ENCODE data around the gene ASIC3. TPM values are rescaled to one million over a fixed set of nuclear protein-coding genes. Genes with fewer than 3 reads are reported as not detected.

ASIC3 gene
- total and polyA plus RNA-seq, 10 donors = 1.1 to 5.0 (median 2.8) TPM

GRCh38 chr7:151053096-151053495 is 4.8 kb downstream of the ASIC3 start:
- no peak for DNase-seq
- 37 to 54% (median 45%) methylated on average over 4 of the region's 4 CpGs for WGBS, 5 donors

DNA sequence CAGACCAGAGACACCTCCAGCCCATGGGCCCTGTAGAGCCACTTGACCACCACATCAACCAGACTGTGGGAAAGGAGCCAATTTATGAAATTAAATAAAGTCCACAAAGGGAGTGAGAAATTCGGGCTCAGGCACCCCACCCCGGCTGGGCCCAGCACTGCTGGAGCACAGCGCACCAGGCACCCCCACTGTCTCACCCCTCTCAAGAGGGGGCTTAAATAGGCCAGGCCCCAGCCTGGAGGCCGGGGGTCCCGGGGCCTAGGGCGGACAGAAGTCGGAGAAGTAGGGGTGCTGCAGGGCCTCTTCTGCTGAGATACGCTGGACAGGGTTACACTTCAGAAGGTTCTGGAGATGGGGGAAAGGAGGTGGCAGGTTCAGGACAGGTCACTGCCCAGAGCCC is 5.4 kb downstream of the ASIC3 start:
- no peak for TF ChIP-seq POLR2AphosphoS5 (IDR thresholded peaks at IDR 0.05)
- TF ChIP-seq CTCF (IDR thresholded peaks at IDR 0.05 in 8 of 11, conservative IDR thresholded peaks at IDR 0.05 in 3 of 11) = no peak
- no peak for TF ChIP-seq POLR2A (IDR thresholded peaks at IDR 0.05)
- peaks cover 0 to 32% (median 0%) of the 10 kb centered on the region in 6 donors for H3K36me3 ChIP-seq
- intact Hi-C loops (cut with DNase I; ENCODE audit: low total_unique reads) = no loop called here
- DNase-seq = no peak
- 87 to 95% (median 94%) methylated on average over 7 to 8 of the region's 8 CpGs for WGBS, 5 donors
- no peaks in the 10 kb centered on the region for H3K9me3 ChIP-seq
- H3K4me3 ChIP-seq = no peak overlapping the region
- peaks cover 0 to 34% (median 13%) of the 10 kb centered on the region in 7 donors for H3K27me3 ChIP-seq (replicated peaks in 1 of 7)
- H3K4me1 ChIP-seq = peaks cover 3 to 59% (median 37%) of the 10 kb centered on the region in 6 donors
- H3K27ac ChIP-seq = peak overlapping the region in 2 of 8 donors; percentile 9 to 37

More at GRCh38 chr7:151053096-151053495, 4.8 kb downstream of the ASIC3 start:
- TF ChIP-seq POLR2AphosphoS5 (IDR thresholded peaks at IDR 0.05) (no peak), POLR2A (IDR thresholded peaks at IDR 0.05) (no peak), CTCF (IDR thresholded peaks at IDR 0.05 in 8 of 11, conservative IDR thresholded peaks at IDR 0.05 in 3 of 11) (no peak)
- Histone ChIP-seq H3K9me3 (no peaks in the 10 kb centered on the region), H3K4me3 (no peak overlapping the region), H3K27me3 (replicated peaks in 1 of 7) (peaks cover 0 to 34% (median 13%) of the 10 kb centered on the region in 7 donors), H3K27ac (peak overlapping the region in 2 of 8 donors; percentile 9 to 37), H3K36me3 (peaks cover 0 to 32% (median 0%) of the 10 kb centered on the region in 6 donors), H3K4me1 (peaks cover 0 to 52% (median 31%) of the 10 kb centered on the region in 6 donors)
- intact Hi-C loops (cut with DNase I; ENCODE audit: low total_unique reads) = no loop called here

DNA sequence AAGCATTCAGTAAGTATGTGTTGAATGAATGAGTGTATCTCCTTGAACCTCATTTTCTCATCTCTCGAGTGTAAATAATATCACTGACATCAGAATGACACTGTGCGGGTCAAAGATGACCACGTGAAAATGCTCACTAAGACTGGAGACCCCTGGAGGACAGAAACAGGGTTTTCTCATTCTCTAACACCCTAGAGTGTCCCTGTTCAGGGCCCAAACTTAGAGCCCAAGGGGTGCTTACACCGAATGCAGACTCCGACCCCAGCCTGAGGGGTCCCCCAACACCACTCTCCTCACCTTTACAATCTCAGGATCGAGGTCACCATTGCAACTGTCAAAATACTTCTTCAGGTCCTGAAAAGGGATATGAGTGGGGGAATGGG is 7.9 kb downstream of the ASIC3 start:
- DNase-seq = no peak
- 87 to 99% (median 92%) methylated on average over 6 of the region's 6 CpGs for WGBS, 5 donors
- H3K4me3 ChIP-seq = no peak overlapping the region
- peaks cover 0 to 32% (median 0%) of the 10 kb centered on the region in 6 donors for H3K36me3 ChIP-seq
- H3K27me3 ChIP-seq (replicated peaks in 1 of 7) = peaks cover 0 to 15% (median under 1%) of the 10 kb centered on the region in 7 donors
- TF ChIP-seq CTCF (IDR thresholded peaks at IDR 0.05 in 8 of 11, conservative IDR thresholded peaks at IDR 0.05 in 3 of 11) = no peak
- intact Hi-C loops (cut with DNase I; ENCODE audit: low total_unique reads) = no loop called here
- H3K4me1 ChIP-seq = peaks cover 14 to 72% (median 49%) of the 10 kb centered on the region in 6 donors
- no peak overlapping the region for H3K27ac ChIP-seq
- H3K9me3 ChIP-seq = no peaks in the 10 kb centered on the region

DNA sequence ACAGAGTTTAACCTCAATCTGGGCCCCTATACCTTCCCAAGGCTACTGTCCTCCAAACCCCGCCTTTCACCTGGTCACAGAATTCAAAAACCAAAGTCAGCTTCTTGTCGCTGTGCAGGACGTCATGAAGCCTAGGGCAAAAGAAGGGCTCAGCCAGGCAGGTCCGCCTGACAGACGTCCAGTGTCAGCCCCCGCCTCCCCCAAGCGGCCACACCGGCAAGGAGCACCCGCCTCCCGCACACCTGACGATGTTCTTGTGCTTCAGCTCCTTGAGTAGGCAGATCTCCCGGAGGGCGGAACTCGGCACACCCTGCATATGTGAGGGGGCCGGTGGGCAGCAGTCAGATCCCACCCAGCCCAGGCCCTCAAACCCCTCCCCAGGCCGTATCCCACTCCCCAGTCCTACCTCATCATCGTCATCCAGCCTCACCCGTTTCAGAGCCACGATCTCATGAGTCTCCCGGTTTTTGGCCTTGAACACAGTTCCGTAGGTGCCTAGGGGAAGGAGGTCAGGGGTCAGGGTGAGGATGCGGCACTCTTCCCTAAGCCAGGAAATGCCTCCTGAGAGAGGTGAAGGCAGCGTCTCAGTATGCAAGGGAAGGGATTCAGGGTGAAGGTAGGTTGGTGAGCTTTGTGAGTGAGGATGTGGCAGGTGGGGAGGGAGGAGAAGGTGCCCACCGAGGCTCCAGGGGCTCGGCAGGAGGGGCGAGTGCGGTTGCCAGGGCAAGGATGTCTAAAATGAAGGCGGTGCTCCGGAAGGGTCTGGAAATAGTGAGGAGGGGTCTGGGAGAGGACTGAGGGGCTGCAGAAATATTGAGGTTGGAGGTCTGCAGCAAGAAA is 8.6 kb downstream of the ASIC3 start:
- H3K9me3 ChIP-seq = no peaks in the 10 kb centered on the region
- H3K36me3 ChIP-seq = peaks cover 0 to 35% (median 0%) of the 10 kb centered on the region in 6 donors
- peaks cover 15 to 72% (median 53%) of the 10 kb centered on the region in 6 donors for H3K4me1 ChIP-seq
- H3K27ac ChIP-seq = peak overlapping the region in 4 of 8 donors; percentile 3 to 94 (median 92)
- H3K4me3 ChIP-seq = peak overlapping the region; percentile 67 to 99 (median 87)
- peak; percentile 85 for DNase-seq
- H3K27me3 ChIP-seq (replicated peaks in 1 of 7) = peaks cover 0 to 9% (median 0%) of the 10 kb centered on the region in 7 donors
- intact Hi-C loops (cut with DNase I; ENCODE audit: low total_unique reads) = no loop called here
- WGBS, 5 donors = 51 to 56% (median 53%) methylated on average over 29 of the region's 29 CpGs
- TF ChIP-seq POLR2AphosphoS5 (IDR thresholded peaks at IDR 0.05) (no peak), CTCF (IDR thresholded peaks at IDR 0.05 in 8 of 11, conservative IDR thresholded peaks at IDR 0.05 in 3 of 11) (no peak), POLR2A (IDR thresholded peaks at IDR 0.05) (no peak)
